Epithelial cell of prostate (primary cell): ENCODE data around the gene PCDHGA8.
"Not testable (repeated sequence)": the region's sequence is repeated elsewhere in the genome, so short reads cannot be mapped to it uniquely, and the experiment has no call there.

Source experiments
- DNase-seq: peaks from one replicate; pipeline ENCODE4 v3.0.0-alpha.2; 2011; ENCODE audit warnings: low read depth, low spot score
- H3K27ac ChIP-seq: fragments of 450-650 bp; 2 replicates; pipeline ENCODE4 v1.5.1; 2017; ENCODE audit warnings: mild to moderate bottlenecking

Gene PCDHGA8

GRCh38 chr5:141398608-141399007 lies 6.2 kb downstream of the PCDHGA8 start:
- no peak for DNase-seq
- no peak overlapping the region for H3K27ac ChIP-seq

- no peak overlapping the region for H3K27ac ChIP-seq
- DNase-seq = no peak
These were observed 7.3 kb downstream of the PCDHGA8 start for GRCh38 chr5:141399555-141400258.

- H3K27ac ChIP-seq = no peak within 1 kb of the TSS
- DNase-seq = no peak
These were observed 10.3 kb downstream of the PCDHGA8 start, which contains the start of gene PCDHGA9 for GRCh38 chr5:141402553-141403243. TSS of gene PCDHGA9 (plus strand) at chr5:141402778. CDS start at chr5:141402953, 175 bp downstream.

GRCh38 chr5:141403387-141403786 lies 11.0 kb downstream of the PCDHGA8 start:
- H3K27ac ChIP-seq = no peak overlapping the region
- no peak for DNase-seq

- not testable (repeated sequence) for DNase-seq, H3K27ac ChIP-seq
These were observed 15.5 kb downstream of the PCDHGA8 start, which contains the start of gene PCDHGB6 for GRCh38 chr5:141407790-141408505. TSS of gene PCDHGB6 (plus strand) at chr5:141408021. CDS start at chr5:141408203, 182 bp downstream.

GRCh38 chr5:141409598-141410306 lies 17.3 kb downstream of the PCDHGA8 start:
- no peak overlapping the region for H3K27ac ChIP-seq
- DNase-seq = no peak

- H3K27ac ChIP-seq = no peak overlapping the region
- no peak for DNase-seq
These were observed 19.1 kb downstream of the PCDHGA8 start for GRCh38 chr5:141411575-141411974.

GRCh38 chr5:141412854-141413539 lies 20.6 kb downstream of the PCDHGA8 start, which contains the start of gene PCDHGA10:
TSS of gene PCDHGA10 (plus strand) at chr5:141412987. CDS start at chr5:141413176, 189 bp downstream.
- no peak within 1 kb of the TSS for H3K27ac ChIP-seq

GRCh38 chr5:141413540-141414069 lies 21.2 kb downstream of the PCDHGA8 start:
- DNase-seq = no peak
- no peak overlapping the region for H3K27ac ChIP-seq

More at GRCh38 chr5:141412854-141413539, 20.6 kb downstream of the PCDHGA8 start, which contains the start of gene PCDHGA10:
- DNase-seq = no peak

- H3K27ac ChIP-seq, DNase-seq: not testable (repeated sequence)
These were observed 22.3 kb downstream of the PCDHGA8 start for GRCh38 chr5:141414548-141415274.

GRCh38 chr5:141415275-141415618 lies 22.8 kb downstream of the PCDHGA8 start:
- DNase-seq, H3K27ac ChIP-seq: not testable (repeated sequence)

- H3K27ac ChIP-seq = not testable (repeated sequence)
- peak; percentile 31 for DNase-seq
These were observed 25.2 kb downstream of the PCDHGA8 start, which contains the start of gene PCDHGB7 for GRCh38 chr5:141417494-141418172. TSS of gene PCDHGB7 (plus strand) at chr5:141417677. CDS start at chr5:141417860, 183 bp downstream.

GRCh38 chr5:141419074-141419880 lies 26.8 kb downstream of the PCDHGA8 start:
- no peak for DNase-seq
- H3K27ac ChIP-seq = no peak overlapping the region

GRCh38 chr5:141420855-141421488 lies 28.5 kb downstream of the PCDHGA8 start, which contains the start of gene PCDHGA11:
TSS of gene PCDHGA11 (plus strand) at chr5:141421051. CDS start at chr5:141421228, 177 bp downstream.
- no peak for DNase-seq
- H3K27ac ChIP-seq = no peak within 1 kb of the TSS

- no peak overlapping the region for H3K27ac ChIP-seq
- no peak for DNase-seq
These were observed 29.0 kb downstream of the PCDHGA8 start for GRCh38 chr5:141421489-141421855.

GRCh38 chr5:141422742-141423291 lies 30.4 kb downstream of the PCDHGA8 start:
- no peak for DNase-seq
- H3K27ac ChIP-seq = no peak overlapping the region
